NK-92 treated with Interleukin-12 subunit alpha and Interleukin-12 subunit beta, amount 100 ng/mL, for 24 hours (cell line): Measurements from ENCODE around the gene SPECC1.
"Not testable (repeated sequence)": the region's sequence is repeated elsewhere in the genome, so short reads cannot be mapped to it uniquely, and the experiment has no call there.

Experiments used
- DNase-seq: peaks from one replicate; lab custom pipeline; 2025; lab: John Stamatoyannopoulos, UW

Gene SPECC1

DNA sequence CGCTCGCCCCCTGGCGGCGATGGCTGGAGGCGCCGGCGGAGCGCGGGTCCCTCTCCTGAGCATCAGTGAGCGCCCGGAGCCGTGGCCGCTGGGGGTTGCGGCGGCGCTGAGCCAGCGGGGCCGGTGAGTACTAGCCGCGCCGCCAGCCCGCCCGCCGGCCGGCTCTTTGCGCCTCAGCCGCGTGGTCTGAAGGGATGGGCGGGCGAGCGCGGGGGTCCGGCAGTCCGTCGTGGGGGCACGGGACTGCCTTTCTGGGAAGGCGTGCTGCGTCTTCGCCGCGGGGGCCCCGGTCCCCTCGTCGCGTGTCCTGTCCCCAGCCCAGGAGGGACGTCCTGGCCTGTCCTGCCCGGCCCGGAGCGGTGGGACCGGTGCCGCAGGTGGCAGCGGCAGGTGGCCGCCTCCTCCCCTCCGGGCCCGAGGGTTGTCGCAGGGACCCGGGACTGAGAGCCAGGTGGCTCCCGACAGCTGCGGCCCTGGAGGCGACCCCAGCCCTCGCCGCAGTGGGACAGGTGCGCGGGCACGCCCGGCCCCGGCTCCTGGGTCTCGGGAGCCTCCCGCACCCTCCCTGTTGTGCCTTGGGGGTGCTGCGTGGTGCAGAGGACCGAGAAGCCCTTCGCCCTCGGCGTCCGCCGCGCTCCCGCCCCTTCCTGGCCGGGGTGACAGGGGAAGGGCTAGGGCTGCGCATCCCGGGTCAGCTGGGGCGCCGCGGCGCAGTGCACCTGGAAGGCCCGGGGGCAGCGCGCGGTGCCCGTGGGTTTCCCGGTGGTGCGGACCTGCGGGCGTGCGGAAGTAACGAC is at the start of gene SPECC1:
SPECC1 (plus strand) TSS at position 58 of the 797 bp plus-strand sequence. CDS start 87,293 bp downstream, outside the sequence.
- peak; percentile 25 for DNase-seq

DNA sequence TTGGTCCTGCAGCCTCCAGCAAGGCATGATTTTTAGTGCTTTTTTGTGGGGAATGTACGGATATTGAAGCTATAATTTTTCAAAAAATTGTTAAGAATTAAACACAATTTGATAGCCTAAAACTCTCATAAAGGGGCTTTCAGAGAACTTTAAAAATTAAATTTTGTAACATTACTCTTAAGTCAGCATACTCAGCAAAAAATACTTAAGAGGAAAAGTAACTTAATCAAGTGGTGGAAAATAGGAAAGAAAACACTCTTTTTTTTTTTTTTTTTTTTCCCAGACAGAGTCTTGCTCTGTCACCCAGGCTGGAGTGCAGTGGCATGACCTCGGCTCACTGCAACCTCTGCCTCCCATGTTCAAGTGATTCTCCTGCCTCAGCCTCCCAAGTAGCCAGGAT is 46.2 kb upstream of the SPECC1 start:
- not testable (repeated sequence) for DNase-seq

DNA sequence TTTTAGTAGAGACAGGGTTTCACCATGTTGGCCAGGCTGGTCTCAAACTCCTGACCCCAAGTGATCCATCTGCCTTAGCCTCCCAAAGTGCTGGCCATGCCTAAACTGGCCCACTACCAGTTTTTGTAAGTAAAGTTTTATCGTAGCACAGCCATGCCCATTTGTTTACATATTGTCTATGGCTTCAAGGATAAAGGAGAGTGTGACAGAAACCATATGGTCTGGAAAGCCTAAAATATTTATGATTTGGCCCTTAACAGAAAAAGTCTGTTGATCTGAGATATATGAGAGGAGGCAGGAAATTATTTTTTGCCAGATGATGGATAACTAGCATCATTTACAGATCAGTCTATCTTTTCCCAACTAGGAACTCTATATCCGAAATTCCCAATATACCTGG is 36.0 kb upstream of the SPECC1 start:
- DNase-seq = no peak

- no peak for DNase-seq
These were observed 33.6 kb upstream of the SPECC1 start for GRCh38 chr17:19975601-19976000.

GRCh38 chr17:19977293-19978208 is 31.6 kb upstream of the SPECC1 start, which contains the start of gene AKAP10:
TSS of gene AKAP10 (minus strand) at chr17:19977828. CDS start at chr17:19977679, 149 bp downstream.
- DNase-seq = peak; percentile 76

GRCh38 chr17:19978209-19978802 is 30.9 kb upstream of the SPECC1 start:
- no peak for DNase-seq

DNA sequence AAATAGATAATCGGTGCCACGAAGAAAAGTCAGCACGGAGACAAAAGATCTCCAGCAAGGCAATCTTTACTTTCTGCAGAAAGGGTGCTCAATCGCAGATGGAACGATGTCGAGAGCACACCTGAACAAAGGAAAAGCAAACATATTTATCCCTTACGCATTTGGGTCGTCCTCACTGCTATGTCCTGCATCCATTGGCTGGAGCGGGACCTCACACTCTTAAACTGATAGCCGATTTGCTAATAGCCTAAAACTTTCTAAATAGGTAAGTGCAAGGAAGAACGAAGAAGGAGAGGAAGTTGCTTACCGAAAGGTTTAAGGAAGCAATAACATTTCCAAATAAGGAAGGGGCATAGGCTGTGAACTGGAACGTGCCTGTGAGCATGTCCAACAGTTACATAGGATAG is 30.4 kb upstream of the SPECC1 start:
- DNase-seq = no peak

- no peak for DNase-seq
These were observed 29.0 kb upstream of the SPECC1 start for GRCh38 chr17:19979917-19980770.

GRCh38 chr17:19986941-19987861 is 22.0 kb upstream of the SPECC1 start:
- no peak for DNase-seq

GRCh38 chr17:19987897-19988296 is 21.3 kb upstream of the SPECC1 start:
- no peak for DNase-seq

- DNase-seq = no peak
These were observed 17.8 kb upstream of the SPECC1 start for GRCh38 chr17:19991252-19991885.

DNA sequence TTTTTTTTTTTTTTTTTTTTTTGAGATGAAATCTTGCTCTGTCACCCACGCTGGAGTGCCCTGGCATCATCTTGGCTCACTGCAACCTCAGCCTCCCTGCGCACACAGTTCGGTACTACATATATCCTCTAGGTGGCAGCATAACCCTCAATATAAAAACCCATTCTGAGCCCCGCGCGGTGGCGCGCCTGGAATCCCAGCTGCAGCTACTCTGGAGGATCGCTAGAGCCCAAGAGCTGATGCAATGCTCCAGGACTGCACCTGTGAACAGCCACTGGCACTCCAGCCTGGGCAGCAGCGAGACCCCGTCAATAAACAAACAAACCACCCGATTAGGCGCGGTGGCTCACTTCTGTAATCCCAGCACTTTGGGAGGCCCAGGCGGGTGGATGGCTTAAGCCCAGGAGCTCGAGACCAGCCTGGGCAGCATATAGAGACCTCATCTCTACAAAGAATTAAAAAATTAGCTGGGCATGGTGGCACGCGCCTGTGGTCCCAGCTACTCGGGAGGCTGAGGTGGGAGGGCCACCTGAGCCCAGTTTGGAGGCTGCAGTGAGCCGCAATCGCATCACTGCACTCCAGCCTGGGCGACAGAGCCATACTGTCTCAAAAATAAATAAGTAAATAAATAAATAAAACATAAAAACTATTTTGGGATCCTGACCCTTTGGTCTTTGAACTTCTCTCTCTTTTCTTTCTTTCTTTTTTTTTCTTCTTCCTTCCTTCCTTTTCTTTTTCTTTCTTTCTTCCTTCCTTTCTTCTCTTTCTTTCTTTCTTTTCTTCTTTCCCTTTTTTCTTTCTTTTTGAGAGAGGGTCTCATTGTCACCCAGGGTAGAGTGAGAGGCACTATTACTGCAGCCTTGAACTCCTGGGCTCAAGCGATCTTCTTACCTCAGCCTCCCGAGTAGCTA is 16.1 kb upstream of the SPECC1 start:
- peak; percentile 11 for DNase-seq

DNA sequence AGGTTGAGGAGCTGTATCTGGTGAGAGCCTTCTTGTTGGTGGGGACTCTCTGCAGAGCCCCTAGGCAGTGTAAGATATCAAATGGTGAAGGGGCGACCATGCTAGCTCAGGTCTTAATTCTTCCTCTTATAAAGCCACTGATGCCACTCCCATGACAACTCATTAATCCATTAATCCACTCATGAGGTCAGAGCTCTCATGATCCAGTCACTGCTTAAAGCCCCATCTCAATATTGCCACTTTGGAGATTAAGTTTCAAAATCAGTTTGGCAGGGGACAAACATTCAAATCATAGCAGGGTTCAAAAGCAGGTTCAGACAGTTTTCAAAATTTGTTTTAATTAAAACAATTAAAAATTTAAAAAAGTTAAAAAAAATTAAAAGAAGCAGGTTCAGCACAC is 13.1 kb upstream of the SPECC1 start:
- DNase-seq = no peak

- no peak for DNase-seq
These were observed 12.7 kb upstream of the SPECC1 start for GRCh38 chr17:19996502-19996901.

DNA sequence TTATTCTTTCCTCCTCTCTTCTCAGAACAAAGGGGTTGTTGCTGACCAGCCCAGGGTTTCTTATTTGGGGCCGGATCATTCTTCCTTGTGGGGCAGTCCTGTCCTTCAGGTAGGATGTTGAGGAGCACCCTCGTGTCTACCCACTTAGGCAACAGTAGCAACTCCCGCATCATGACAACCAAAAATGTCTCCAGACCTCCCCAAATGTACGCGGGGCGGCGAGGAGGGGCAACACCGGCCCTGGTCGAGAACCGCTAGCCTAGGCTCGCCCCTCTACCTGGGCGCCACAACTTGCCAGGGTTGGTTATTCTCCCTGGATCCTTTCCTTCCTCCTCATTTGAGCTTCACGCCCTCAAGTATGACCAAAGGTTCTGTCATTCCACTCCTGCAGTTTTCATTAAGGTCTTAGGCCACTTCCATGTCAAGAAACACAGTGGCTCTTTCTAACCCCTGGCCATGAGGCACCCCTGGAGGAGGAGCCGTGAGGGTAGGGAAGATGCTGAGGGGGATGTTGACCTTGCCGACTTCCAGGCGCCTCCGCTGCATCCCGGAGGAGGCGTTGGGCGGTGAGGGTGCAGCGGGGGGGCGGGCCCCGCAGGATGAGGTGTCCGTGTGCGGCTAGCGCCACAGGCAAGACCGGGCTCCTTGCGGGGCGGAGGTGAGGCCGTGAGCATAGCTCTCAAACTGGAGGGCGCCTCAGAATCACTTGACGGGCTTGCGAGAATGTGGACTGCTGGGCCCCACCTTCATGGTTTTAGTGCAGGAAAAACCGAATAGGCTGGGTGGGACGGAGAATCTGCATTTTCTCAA is 712 bp upstream of the SPECC1 start:
- no peak for DNase-seq

GRCh38 chr17:20009052-20009301 is 182 bp upstream of the SPECC1 start:
- no peak for DNase-seq

DNA sequence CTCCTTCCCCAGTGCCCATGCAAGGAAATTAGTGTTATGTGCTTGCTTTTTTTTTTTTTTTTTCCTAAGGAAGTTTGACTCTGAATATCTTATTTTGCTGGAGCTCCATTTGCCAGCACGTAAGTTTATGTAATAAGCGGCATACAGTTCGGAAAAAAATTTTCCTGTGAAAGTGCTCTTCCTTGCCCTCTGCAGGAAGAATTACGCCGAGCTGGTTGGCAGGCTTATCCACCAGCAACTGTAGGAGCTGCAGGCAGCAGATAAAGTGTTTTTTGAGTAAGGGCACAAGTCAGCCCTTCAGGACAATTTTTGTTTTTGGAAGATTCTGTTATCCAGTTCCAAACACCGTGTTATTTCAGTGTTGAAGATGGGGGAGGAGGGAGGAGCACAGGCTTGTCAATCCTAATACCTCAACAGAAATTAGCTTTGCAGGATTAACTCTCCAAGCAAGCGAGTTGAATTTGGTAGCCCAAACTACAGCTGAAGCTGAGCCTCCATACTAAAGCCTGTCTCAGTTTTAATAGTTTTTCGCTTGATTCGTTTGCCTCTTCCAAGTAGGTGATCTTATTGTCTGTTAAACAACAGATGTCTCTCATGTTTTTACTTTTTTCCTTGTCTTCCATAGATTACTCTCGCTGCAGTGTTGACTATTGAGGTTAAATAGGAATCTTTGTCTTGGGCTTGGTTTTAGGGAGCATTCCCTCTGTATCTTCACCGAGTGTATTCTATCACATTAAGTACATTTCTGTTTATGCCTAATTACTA is 1.1 kb downstream of the SPECC1 start:
- DNase-seq = no peak
